Erythroblast (primary cell): Measurements from ENCODE around the gene GABARAPL1.

Source experiments
- GATA1 ChIP-seq: IDR thresholded peaks from 2 replicates; pipeline ENCODE4 v1.6.1; 2011; ENCODE audit warnings: low read depth, mild to moderate bottlenecking, control low read depth, low read length, moderate library complexity
- POLR2A ChIP-seq: IDR thresholded peaks from 2 replicates; pipeline ENCODE4 v1.6.1; 2011; ENCODE audit warnings: mild to moderate bottlenecking, low read length

DNA sequence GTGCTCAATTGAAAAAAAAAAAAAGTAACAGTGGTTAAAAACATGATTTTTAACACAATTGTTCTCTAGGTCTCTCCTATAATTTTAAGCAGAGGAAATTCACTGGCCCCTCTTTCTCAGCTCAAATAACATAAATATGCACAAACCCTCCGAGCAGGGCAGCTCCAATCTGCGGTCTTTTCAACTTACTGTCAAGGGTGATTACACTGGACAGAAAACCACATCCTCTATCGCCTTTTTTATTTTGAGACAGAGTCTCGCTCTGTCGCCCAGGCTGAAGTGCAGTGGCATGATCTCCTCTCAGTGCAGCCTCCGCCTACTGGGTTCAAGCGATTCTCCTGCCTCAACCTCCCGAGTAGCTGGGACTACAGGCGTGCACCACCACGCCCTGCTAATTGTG lies 16.5 kb upstream of the GABARAPL1 start:
- TF ChIP-seq POLR2A (no peak), GATA1 (no peak)
